Naive thymus-derived CD4-positive, alpha-beta T cell (primary cell): ENCODE data around the gene HOTAIR. TPM values are rescaled to one million over a fixed set of nuclear protein-coding genes. Genes with fewer than 3 reads are reported as not detected.

Experiments
- ATAC-seq: fragments of 150-1000 bp; cut with Tn5 transposase; 2 replicates; pipeline ENCODE4 v1.10.0; 2021; ENCODE audit warnings: mild to moderate bottlenecking, moderate library complexity
- CTCF ChIA-PET: fragments of 350-600 bp; sonication (Branson Sonifier 250); formaldehyde crosslinking; loops from one replicate; lab custom pipeline; 2021; ENCODE audit warnings: antibody characterized with exemption; lab: Charles Lee
- POLR2A ChIA-PET: fragments of 350-600 bp; sonication (Branson Sonifier 250); formaldehyde crosslinking; loops from one replicate; lab custom pipeline; 2021; ENCODE audit warnings: antibody characterized with exemption, inconsistent platforms; lab: Charles Lee
- DNase-seq, 9 donors: peaks; one replicate each; pipeline versions ENCODE4 v3.0.0 to v3.0.0-alpha.2; 2020 to 2022; ENCODE audit warnings: mixed read lengths in 1 of 9
- H3K27ac ChIP-seq: one replicate; pipeline ENCODE4 v1.7.0; 2013; ENCODE audit warnings: mild to moderate bottlenecking, low read depth, low read length, moderate library complexity
- H3K27me3 ChIP-seq, 2 donors: one replicate each; pipeline ENCODE4 v1.7.0; 2013; ENCODE audit warnings: low read length in 2 of 2, mild to moderate bottlenecking in 2 of 2, moderate library complexity in 2 of 2; ENCODE audit not compliant: control insufficient read depth in 2 of 2, insufficient read depth in 2 of 2
- H3K36me3 ChIP-seq, 3 experiments: 1 replicate in 2 of 3; 2 replicates in 1 of 3; pipeline ENCODE4 v1.7.0; 2013; ENCODE audit warnings: low read length in 3 of 3, mild to moderate bottlenecking in 3 of 3, moderate library complexity in 1 of 3; ENCODE audit not compliant: insufficient read depth in 3 of 3, control insufficient read depth in 2 of 3
- H3K4me1 ChIP-seq, 2 donors: one replicate each; pipeline ENCODE4 v1.7.0; 2013; ENCODE audit warnings: low read length in 2 of 2, mild to moderate bottlenecking in 2 of 2, moderate library complexity in 1 of 2; ENCODE audit not compliant: control insufficient read depth in 2 of 2, insufficient read depth in 2 of 2
- H3K4me3 ChIP-seq: 2 replicates; pipeline ENCODE4 v1.7.0; 2013; ENCODE audit warnings: mild to moderate bottlenecking, low read length
- H3K9me3 ChIP-seq, 3 experiments: 1 replicate in 2 of 3; 2 replicates in 1 of 3; pipeline ENCODE4 v1.7.0; 2013; ENCODE audit warnings: low read length in 3 of 3; ENCODE audit not compliant: control insufficient read depth in 2 of 3
- H3K27ac Mint-ChIP-seq, 9 donors: one replicate each; pipeline ENCODE4 v1.8.0; 2020 to 2022; ENCODE audit warnings: mixed read lengths in 9 of 9, mild to moderate bottlenecking in 8 of 9, moderate library complexity in 5 of 9, inconsistent platforms in 2 of 9
- H3K27me3 Mint-ChIP-seq, 5 donors: one replicate each; pipeline ENCODE4 v1.8.0; 2021 to 2022; ENCODE audit warnings: mixed read lengths in 5 of 5, mild to moderate bottlenecking in 1 of 5
- H3K36me3 Mint-ChIP-seq, 5 donors: one replicate each; pipeline ENCODE4 v1.8.0; 2020 to 2022; ENCODE audit warnings: mixed read lengths in 5 of 5, mild to moderate bottlenecking in 3 of 5, inconsistent platforms in 1 of 5
- H3K4me1 Mint-ChIP-seq, 7 donors: one replicate each; pipeline ENCODE4 v1.8.0; 2020 to 2022; ENCODE audit warnings: mixed read lengths in 7 of 7, mild to moderate bottlenecking in 3 of 7, inconsistent platforms in 1 of 7
- H3K4me3 Mint-ChIP-seq, 10 donors: one replicate each; pipeline ENCODE4 v1.8.0; 2020 to 2022; ENCODE audit warnings: mild to moderate bottlenecking in 10 of 10, mixed read lengths in 10 of 10, moderate library complexity in 6 of 10, inconsistent platforms in 2 of 10
- H3K9me3 Mint-ChIP-seq, 11 donors: one replicate each; pipeline ENCODE4 v1.8.0; 2020 to 2022; ENCODE audit warnings: mixed read lengths in 11 of 11, mild to moderate bottlenecking in 4 of 11, inconsistent platforms in 1 of 11, moderate library complexity in 1 of 11
- intact Hi-C, 2 donors: fragments of 100-400 bp; cut with micrococcal nuclease; formaldehyde crosslinking; loops; one replicate each; pipeline ENCODE4 v1.15.1; 2023
- polyA plus RNA-seq, 2 donors: library from polyadenylated mRNA; unstranded; fragments of 300-500 nt; fragmentation: Illumina TruSeq; gene quantifications; one replicate each; pipeline ENCODE4 v1.2.3, GENCODE V29; 2021
- total RNA-seq, 6 experiments: library from RNA in 5 of 6; stranded (reverse) in 5 of 6; gene quantifications; 1 replicate in 5 of 6; 2 replicates in 1 of 6; pipeline ENCODE4 v1.2.3 and lab custom pipeline; 2021 to 2026

The HOTAIR gene
- total and polyA plus RNA-seq, 7 experiments from 2014 or later, result not detected

DNA sequence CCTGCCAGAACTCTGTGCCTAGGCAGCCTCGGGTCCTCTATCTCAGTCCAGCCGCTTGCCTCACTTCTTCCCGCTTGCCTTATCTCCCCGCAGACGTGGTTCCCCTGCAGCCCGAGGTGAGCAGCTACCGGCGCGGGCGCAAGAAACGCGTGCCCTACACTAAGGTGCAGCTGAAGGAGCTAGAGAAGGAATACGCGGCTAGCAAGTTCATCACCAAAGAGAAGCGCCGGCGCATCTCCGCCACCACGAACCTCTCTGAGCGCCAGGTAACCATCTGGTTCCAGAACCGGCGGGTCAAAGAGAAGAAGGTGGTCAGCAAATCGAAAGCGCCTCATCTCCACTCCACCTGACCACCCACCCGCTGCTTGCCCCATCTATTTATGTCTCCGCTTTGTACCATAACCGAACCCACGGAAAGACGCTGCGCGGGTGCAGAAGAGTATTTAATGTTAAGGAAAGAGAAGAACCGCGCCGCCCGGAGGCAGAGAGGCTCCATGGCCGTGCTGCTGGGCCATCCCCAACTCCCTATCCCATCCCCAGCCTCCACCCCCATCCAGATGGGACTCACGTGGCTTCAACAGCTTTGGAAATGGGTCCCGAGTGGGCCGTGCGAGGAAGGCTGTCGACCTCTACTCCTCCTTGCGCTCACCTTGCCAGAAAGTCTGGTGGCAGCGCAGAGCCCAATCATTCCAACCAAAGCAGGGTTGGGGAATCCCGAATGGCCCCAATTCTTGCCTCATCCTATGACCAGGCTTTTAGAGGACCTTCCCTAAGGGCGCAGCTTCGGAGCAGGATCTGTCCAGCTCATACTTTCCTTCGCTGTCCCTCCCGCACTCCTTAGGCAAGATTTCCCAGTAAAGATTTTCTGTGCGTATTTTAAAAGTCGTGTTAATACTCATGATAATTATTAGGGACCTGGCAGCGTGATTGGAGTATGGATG lies 29.6 kb downstream of the HOTAIR start:
- CTCF ChIA-PET, result no interaction called here
- Mint-ChIP-seq H3K27me3 (peaks cover 93 to 96% (median 95%) of the 10 kb centered on the region in 5 donors), H3K4me1 (peaks cover 0 to 6% (median under 1%) of the 10 kb centered on the region in 7 donors), H3K27ac (peak overlapping the region in 1 of 9 donors; percentile 45), H3K36me3 (no peaks in the 10 kb centered on the region), H3K9me3 (peaks cover 0 to 9% (median 0%) of the 10 kb centered on the region in 11 donors), H3K4me3 (peak overlapping the region in 1 of 10 donors; percentile 57)
- no peak overlapping the region for H3K4me3 ChIP-seq
- intact Hi-C loops, result loop anchor here in 1 of 2 donors (5.0 kb wide), 1 partner anchor 107 kb away; the partner anchor contains the start of gene HOXC4
- no peak for DNase-seq
- no peak overlapping the region for H3K27ac ChIP-seq
- ATAC-seq, result no peak
- H3K4me1 ChIP-seq, result no peaks in the 10 kb centered on the region
- no peaks in the 10 kb centered on the region for H3K9me3 ChIP-seq
- H3K36me3 ChIP-seq, result no peaks in the 10 kb centered on the region
- POLR2A ChIA-PET, result no interaction called here
- H3K27me3 ChIP-seq, result peaks cover 17 to 65% of the 10 kb centered on the region in 2 donors

DNA sequence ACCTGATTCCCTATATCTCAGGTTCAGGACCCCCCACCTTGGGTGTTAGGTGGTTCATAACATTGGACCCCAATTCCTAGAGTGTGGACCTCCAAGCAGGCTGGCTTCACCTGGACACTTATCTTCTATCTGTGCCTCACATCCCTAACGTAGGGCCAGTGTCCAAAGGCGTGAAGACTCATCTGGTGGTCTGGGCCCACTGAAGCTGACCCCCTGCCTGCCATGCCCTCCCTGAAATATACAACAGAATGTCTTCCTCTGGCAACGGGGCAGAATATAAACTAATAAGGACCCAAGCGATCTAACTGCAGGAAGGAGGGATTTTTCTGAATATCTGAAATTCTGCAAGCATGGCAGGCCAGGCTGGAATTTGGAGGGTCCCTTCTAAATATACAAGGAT lies 30.5 kb downstream of the HOTAIR start:
- DNase-seq (no peak), ATAC-seq (no peak)
- intact Hi-C loops, result loop anchor here in 1 of 2 donors (5.0 kb wide), 1 partner anchor 108 kb away; the partner anchor contains the start of gene HOXC4
- no peaks in the 10 kb centered on the region for H3K36me3 ChIP-seq
- H3K4me3 ChIP-seq, result no peak overlapping the region
- peaks cover 0 to 11% (median 0%) of the 10 kb centered on the region in 11 donors for H3K9me3 Mint-ChIP-seq
- ChIA-PET CTCF (no interaction called here), POLR2A (no interaction called here)
- H3K4me1 ChIP-seq, result no peaks in the 10 kb centered on the region
- H3K4me1 Mint-ChIP-seq, result peaks cover 0 to 10% (median 2%) of the 10 kb centered on the region in 7 donors
- H3K27ac ChIP-seq, result no peak overlapping the region
- no peak overlapping the region for H3K27ac Mint-ChIP-seq
- H3K4me3 Mint-ChIP-seq, result no peak overlapping the region
- H3K27me3 ChIP-seq, result peaks cover 17 to 62% of the 10 kb centered on the region in 2 donors
- H3K27me3 Mint-ChIP-seq, result peaks cover 91 to 94% (median 93%) of the 10 kb centered on the region in 5 donors
- no peaks in the 10 kb centered on the region for H3K9me3 ChIP-seq
- no peaks in the 10 kb centered on the region for H3K36me3 Mint-ChIP-seq

DNA sequence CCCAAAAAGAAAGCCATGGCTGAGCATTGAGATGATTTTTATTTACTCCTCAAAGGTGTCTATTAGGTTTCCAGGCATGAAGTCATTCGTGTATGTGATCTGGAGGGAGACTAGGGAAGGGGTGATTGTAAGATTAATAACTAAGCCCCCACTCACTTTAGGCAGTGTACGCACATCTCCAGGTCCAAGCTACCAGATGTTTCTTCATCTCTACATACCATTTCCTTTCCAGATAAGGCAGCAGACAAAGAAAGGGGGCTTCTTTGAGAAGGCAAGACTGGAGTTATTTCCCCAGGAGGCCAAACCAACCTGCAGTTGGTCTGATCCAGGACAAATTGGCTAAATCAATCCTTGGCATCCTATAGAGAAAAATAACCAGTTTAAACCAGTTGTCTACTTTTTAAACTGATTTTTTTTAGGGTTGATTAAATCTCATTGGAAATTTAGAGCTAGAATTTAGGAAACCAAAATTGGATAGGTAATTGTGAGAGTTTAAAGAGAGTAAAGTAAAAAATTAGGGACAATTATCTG lies 32.2 kb downstream of the HOTAIR start:
- ATAC-seq (no peak), DNase-seq (no peak)
- Histone ChIP-seq H3K27ac (no peak overlapping the region), H3K27me3 (peaks cover 18 to 59% of the 10 kb centered on the region in 2 donors), H3K4me3 (no peak overlapping the region), H3K9me3 (no peaks in the 10 kb centered on the region), H3K36me3 (no peaks in the 10 kb centered on the region), H3K4me1 (no peaks in the 10 kb centered on the region)
- Mint-ChIP-seq H3K9me3 (peaks cover 0 to 16% (median 0%) of the 10 kb centered on the region in 11 donors), H3K27ac (no peak overlapping the region), H3K4me3 (no peak overlapping the region), H3K27me3 (peaks cover 83 to 91% (median 89%) of the 10 kb centered on the region in 5 donors), H3K36me3 (no peaks in the 10 kb centered on the region), H3K4me1 (peaks cover 0 to 18% (median 6%) of the 10 kb centered on the region in 7 donors)
- CTCF ChIA-PET, result interaction anchor here (0.8 to 1.7 kb wide), 3 partner anchors 9 to 12 kb away, joined by 3 to 4 read pairs (median 3); partner anchors contain the start of gene HOXC12
- POLR2A ChIA-PET, result no interaction called here
- intact Hi-C loops, result loop anchor here in 1 of 2 donors (5.0 kb wide), 1 partner anchor 110 kb away; the partner anchor contains the start of gene HOXC4

DNA sequence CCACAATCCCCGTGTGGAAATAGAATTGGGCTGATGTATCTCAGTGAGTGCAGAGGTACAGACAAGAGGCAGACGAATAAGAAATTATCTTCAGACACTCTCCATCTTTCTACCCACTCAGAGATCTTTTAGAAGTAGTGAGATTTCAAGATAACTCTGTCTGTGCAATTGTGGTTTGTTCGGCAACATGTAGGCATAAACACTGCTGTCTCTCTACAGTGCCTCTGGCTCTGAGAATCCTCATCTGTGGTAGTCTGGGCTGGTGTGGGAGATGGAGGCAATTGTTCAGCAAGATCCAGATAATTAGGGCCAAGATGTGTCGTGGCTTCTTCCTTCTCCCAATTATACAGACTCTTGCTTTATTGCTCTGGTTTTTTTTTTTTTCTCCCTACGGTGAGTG lies 33.0 kb downstream of the HOTAIR start:
- no peaks in the 10 kb centered on the region for H3K36me3 ChIP-seq
- H3K27me3 ChIP-seq, result peaks cover 20 to 62% of the 10 kb centered on the region in 2 donors
- no peak for DNase-seq
- peaks cover 0 to 1% (median 0%) of the 10 kb centered on the region in 5 donors for H3K36me3 Mint-ChIP-seq
- no peak for ATAC-seq
- H3K27ac ChIP-seq, result no peak overlapping the region
- intact Hi-C loops, result loop anchor here in 1 of 2 donors (5.0 kb wide), 1 partner anchor 111 kb away; the partner anchor contains the start of gene HOXC4
- POLR2A ChIA-PET, result no interaction called here
- H3K27ac Mint-ChIP-seq, result no peak overlapping the region
- no peaks in the 10 kb centered on the region for H3K9me3 ChIP-seq
- H3K4me1 Mint-ChIP-seq, result peaks cover 0 to 25% (median 8%) of the 10 kb centered on the region in 7 donors
- H3K9me3 Mint-ChIP-seq, result peaks cover 0 to 16% (median 0%) of the 10 kb centered on the region in 11 donors
- CTCF ChIA-PET, result no interaction called here
- H3K4me3 ChIP-seq, result no peak overlapping the region
- no peaks in the 10 kb centered on the region for H3K4me1 ChIP-seq
- H3K27me3 Mint-ChIP-seq, result peaks cover 86 to 95% (median 90%) of the 10 kb centered on the region in 5 donors
- no peak overlapping the region for H3K4me3 Mint-ChIP-seq

DNA sequence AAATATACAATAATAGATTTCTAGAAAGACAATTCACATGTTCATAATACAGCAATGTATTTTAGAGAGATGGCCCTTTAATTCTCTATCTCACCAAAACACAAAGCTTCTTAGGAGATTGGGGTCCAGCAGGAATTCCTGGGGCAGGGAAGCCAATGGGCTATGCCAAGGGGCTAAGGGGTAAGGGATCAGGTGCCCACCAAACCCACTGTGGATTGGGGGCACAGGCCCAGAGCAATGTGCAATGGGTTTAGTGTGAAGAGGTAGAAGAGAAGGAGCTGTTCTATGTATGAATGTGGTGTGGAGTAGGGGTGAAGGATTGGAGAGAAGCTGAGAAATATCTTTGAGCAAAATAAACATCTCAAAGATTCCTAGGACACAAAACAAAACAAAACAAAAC lies 33.6 kb downstream of the HOTAIR start:
- Histone ChIP-seq H3K9me3 (no peaks in the 10 kb centered on the region), H3K27me3 (peaks cover 18 to 58% of the 10 kb centered on the region in 2 donors), H3K4me3 (no peak overlapping the region), H3K36me3 (no peaks in the 10 kb centered on the region), H3K27ac (no peak overlapping the region), H3K4me1 (no peaks in the 10 kb centered on the region)
- ChIA-PET CTCF (interaction anchor here (1.0 kb wide), 1 partner anchor 66 kb away, joined by 3 read pairs; no protein-coding TSS in a partner anchor), POLR2A (no interaction called here)
- Mint-ChIP-seq H3K27me3 (peaks cover 84 to 95% (median 90%) of the 10 kb centered on the region in 5 donors), H3K4me1 (peaks cover 0 to 26% (median 10%) of the 10 kb centered on the region in 7 donors), H3K27ac (peak overlapping the region in 1 of 9 donors; percentile 41), H3K36me3 (peaks cover 0 to 1% (median 0%) of the 10 kb centered on the region in 5 donors), H3K4me3 (no peak overlapping the region), H3K9me3 (peaks cover 0 to 16% (median 0%) of the 10 kb centered on the region in 11 donors)
- no peak for DNase-seq
- intact Hi-C loops, result loop anchor here in 1 of 2 donors (5.0 kb wide), 1 partner anchor 111 kb away; the partner anchor contains the start of gene HOXC4
- ATAC-seq, result no peak

DNA sequence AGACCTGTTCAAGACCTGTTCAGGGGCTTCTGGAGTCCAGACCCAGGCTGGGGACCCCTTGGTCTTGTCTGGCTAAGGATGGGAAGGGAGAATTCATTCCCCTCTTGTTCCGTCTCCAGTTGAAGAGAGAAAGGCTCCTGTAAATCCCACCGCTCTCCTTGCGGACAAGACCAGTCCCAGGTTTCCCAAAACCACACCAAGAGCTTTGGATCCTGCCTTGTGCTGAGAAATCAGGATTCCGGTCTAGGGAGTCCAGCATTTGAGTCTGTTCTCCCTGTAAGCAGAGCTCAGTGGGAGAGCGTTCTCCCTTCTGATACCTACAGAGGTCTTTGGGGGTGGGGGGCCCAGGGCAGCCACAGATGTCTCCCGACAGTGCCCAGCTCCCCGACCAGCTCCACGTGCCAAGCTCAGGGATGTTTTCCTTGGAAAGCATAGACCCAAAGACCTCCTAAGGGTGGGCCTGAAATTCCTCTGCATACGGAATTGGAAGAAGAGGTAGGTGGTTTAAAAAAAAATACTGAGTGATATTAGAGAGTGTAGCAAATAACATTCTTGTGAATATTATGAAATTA lies 34.2 kb downstream of the HOTAIR start:
- Histone ChIP-seq H3K4me3 (no peak overlapping the region), H3K27me3 (peaks cover 18 to 51% of the 10 kb centered on the region in 2 donors), H3K36me3 (no peaks in the 10 kb centered on the region), H3K9me3 (no peaks in the 10 kb centered on the region), H3K4me1 (no peaks in the 10 kb centered on the region), H3K27ac (no peak overlapping the region)
- peaks cover 0 to 1% (median 0%) of the 10 kb centered on the region in 5 donors for H3K36me3 Mint-ChIP-seq
- peaks cover 0 to 16% (median 0%) of the 10 kb centered on the region in 11 donors for H3K9me3 Mint-ChIP-seq
- CTCF ChIA-PET, result interaction anchor here (1.0 kb wide), 1 partner anchor 66 kb away, joined by 3 read pairs; no protein-coding TSS in a partner anchor
- H3K27ac Mint-ChIP-seq, result peak overlapping the region in 2 of 9 donors; percentile 7 to 43
- POLR2A ChIA-PET, result no interaction called here
- H3K27me3 Mint-ChIP-seq, result peaks cover 84 to 95% (median 90%) of the 10 kb centered on the region in 5 donors
- peaks cover 2 to 33% (median 17%) of the 10 kb centered on the region in 7 donors for H3K4me1 Mint-ChIP-seq
- intact Hi-C loops, result loop anchor here in 1 of 2 donors (5.0 kb wide), 1 partner anchor 112 kb away; the partner anchor contains the start of gene HOXC4
- ATAC-seq (no peak), DNase-seq (no peak)
- H3K4me3 Mint-ChIP-seq, result peak overlapping the region in 3 of 10 donors; percentile 0 to 44 (median 3)
